Activated naive CD8-positive, alpha-beta T cell treated with anti-CD3 and anti-CD28 coated beads, Interleukin-2, amount 50 U/mL, for 24 hours (primary cell): ENCODE results near the gene MPPED2.
"Not testable (repeated sequence)": the region's sequence is repeated elsewhere in the genome, so short reads cannot be mapped to it uniquely, and the experiment has no call there.

Source experiments
- ATAC-seq: fragments of 150-1000 bp; cut with Tn5 transposase; one replicate; pipeline ENCODE4 v1.10.0; 2021
- DNase-seq: peaks from one replicate; pipeline ENCODE4 v3.0.0; 2021
- H3K27ac Mint-ChIP-seq: one replicate; pipeline ENCODE4 v1.8.0; 2021; ENCODE audit warnings: mild to moderate bottlenecking, mixed read lengths
- H3K27me3 Mint-ChIP-seq: one replicate; pipeline ENCODE4 v1.8.0; 2021; ENCODE audit warnings: mixed read lengths
- H3K36me3 Mint-ChIP-seq: one replicate; pipeline ENCODE4 v1.8.0; 2021; ENCODE audit warnings: low read depth, mixed read lengths
- H3K4me1 Mint-ChIP-seq: one replicate; pipeline ENCODE4 v1.8.0; 2021; ENCODE audit warnings: mixed read lengths
- H3K4me3 Mint-ChIP-seq: one replicate; pipeline ENCODE4 v1.8.0; 2021; ENCODE audit warnings: mild to moderate bottlenecking, moderate library complexity, mixed read lengths
- H3K9me3 Mint-ChIP-seq: one replicate; pipeline ENCODE4 v1.8.0; 2021; ENCODE audit warnings: mixed read lengths

MPPED2 gene

DNA sequence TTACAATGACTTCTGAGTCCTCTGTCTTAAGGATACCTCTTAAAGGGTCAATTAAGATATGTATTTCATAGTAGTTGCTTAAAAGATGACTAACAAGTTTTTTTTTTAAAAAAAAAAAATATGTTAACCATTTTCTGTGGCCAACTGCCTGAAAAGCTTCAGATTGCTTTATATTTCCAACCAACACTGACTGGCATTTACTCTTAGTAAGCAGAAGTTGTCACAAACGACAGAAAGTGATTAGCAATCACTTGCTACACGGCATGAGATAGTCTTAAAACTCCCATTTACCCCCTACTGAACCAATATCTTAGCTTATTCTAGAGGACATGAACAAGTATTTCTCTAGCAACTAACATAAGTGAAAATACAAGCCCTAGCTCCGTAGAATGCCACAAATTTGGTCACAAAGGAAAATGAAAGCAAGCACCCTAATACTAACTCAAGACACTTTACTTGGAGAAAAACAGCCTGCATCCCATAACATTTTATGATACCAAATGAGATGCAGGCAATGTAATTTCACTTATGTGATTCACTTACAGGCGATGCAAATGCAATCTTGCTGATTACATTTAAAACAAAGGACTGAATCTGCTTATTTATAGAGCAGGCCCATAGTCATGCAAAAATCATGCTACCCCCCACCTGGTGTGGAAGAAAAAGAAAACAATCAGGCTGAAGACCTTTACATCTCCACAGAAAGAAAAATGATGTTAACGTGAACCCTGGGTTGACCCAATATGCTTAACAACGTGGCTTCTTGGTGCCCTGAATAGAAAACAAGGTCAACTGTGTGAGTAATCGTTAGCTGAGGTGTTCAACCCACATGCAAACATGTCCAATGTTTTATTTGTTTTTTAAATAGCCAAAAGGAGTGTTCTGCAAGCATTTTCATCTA, 25.7 kb downstream of the MPPED2 start:
- Mint-ChIP-seq H3K27me3 (no peaks in the 10 kb centered on the region), H3K4me1 (peaks cover 4% of the 10 kb centered on the region), H3K9me3 (no peaks in the 10 kb centered on the region), H3K4me3 (no peak overlapping the region), H3K36me3 (no peaks in the 10 kb centered on the region), H3K27ac (no peak overlapping the region)
- ATAC-seq = no peak
- DNase-seq = no peak

DNA sequence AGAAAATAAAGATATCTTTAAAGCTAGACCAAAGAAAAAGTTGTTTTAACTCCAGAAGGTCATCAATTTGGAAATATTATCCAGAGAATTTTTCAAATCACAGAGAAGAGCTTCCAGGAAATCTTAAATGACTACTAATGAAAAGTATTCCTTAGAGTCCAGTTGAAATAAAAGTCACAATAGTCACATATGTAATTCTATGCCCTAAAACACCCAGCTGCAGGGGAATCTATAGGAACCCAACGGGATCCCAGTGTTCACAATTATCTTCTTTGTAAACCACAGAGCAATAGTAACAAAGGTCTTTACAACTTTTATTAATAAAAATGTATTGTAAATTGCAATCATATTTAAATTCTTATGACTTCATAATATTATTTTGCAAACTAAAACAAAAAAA, 27.1 kb downstream of the MPPED2 start:
- H3K9me3 Mint-ChIP-seq = no peaks in the 10 kb centered on the region
- H3K27me3 Mint-ChIP-seq = no peaks in the 10 kb centered on the region
- H3K27ac Mint-ChIP-seq = no peak overlapping the region
- ATAC-seq (no peak), DNase-seq (no peak)
- no peaks in the 10 kb centered on the region for H3K36me3 Mint-ChIP-seq
- H3K4me1 Mint-ChIP-seq = peaks cover 4% of the 10 kb centered on the region
- H3K4me3 Mint-ChIP-seq = no peak overlapping the region

DNA sequence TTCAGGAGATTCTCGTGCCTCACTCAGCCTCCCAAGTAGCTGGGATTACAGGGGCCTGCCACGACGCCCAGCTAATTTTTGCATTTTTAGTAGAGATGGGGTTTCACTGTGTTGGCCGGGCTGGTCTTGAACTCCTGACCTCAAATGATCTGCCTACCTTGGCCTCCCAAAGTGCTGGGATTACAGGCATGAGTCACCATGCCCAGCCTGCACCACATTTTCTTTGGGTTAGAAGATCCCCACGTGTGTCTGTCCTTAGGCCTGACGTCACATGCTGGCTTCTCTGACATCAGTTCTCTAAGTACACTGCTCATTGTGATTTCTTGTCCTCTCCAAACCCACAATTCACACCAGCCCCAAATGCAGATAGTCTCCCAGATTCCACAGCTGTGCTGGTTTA, 31.6 kb downstream of the MPPED2 start:
- DNase-seq, H3K4me1 Mint-ChIP-seq, ATAC-seq, H3K4me3 Mint-ChIP-seq, H3K27ac Mint-ChIP-seq, H3K27me3 Mint-ChIP-seq, H3K36me3 Mint-ChIP-seq, H3K9me3 Mint-ChIP-seq: not testable (repeated sequence)

DNA sequence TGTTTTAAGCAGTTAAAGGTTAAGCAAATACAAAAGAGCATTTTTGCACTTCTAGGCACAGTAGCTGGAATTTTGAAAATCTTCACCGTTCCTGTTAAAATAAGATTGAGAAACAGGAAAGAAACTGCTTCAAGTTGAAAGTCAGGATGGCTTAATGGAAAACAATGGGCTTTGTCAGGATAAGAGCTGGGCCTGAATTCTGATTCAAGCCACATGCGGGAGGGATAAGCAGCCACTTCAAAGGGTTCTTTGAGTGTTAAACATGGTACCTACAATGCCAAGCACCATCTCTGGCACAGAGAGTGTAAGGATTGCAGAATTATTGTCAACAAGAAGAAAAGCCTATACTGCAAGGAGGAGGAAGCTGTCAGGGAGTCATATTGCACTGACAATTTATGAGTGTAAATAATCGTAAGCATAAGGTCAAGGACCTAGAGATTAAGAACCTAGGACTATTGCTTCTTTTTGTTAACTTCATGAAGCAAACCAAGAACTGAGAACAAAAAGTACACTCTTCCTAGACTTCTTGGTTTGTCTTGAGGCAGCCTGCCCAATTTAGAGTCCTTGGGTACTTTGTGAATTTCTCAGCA, 32.5 kb downstream of the MPPED2 start:
- no peaks in the 10 kb centered on the region for H3K36me3 Mint-ChIP-seq
- no peaks in the 10 kb centered on the region for H3K9me3 Mint-ChIP-seq
- no peak for DNase-seq
- peaks cover 2% of the 10 kb centered on the region for H3K27me3 Mint-ChIP-seq
- H3K4me1 Mint-ChIP-seq = no peaks in the 10 kb centered on the region
- H3K4me3 Mint-ChIP-seq = no peak overlapping the region
- H3K27ac Mint-ChIP-seq = no peak overlapping the region
- ATAC-seq = no peak

DNA sequence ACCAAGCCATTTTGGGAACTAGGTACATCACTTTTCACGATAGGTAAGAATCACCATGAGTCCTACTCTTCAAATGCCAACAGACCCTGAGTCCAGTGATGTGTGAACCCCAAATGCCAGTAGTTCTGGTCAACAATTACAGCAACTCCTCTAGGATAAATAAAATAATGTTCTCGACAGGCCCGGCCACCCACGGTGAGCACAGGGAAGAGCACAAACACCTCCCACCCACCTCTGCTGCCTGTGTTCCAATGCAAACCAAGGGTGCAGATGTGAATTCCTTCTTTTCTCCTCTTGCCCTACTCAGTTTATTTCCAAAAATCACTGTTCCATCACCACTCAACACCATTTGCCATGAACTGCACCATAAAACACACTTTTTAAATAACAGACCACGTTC, 33.3 kb downstream of the MPPED2 start:
- Mint-ChIP-seq H3K4me1 (no peaks in the 10 kb centered on the region), H3K4me3 (no peak overlapping the region), H3K9me3 (no peaks in the 10 kb centered on the region), H3K27me3 (peaks cover 2% of the 10 kb centered on the region), H3K36me3 (no peaks in the 10 kb centered on the region), H3K27ac (no peak overlapping the region)
- ATAC-seq = no peak
- DNase-seq = no peak

DNA sequence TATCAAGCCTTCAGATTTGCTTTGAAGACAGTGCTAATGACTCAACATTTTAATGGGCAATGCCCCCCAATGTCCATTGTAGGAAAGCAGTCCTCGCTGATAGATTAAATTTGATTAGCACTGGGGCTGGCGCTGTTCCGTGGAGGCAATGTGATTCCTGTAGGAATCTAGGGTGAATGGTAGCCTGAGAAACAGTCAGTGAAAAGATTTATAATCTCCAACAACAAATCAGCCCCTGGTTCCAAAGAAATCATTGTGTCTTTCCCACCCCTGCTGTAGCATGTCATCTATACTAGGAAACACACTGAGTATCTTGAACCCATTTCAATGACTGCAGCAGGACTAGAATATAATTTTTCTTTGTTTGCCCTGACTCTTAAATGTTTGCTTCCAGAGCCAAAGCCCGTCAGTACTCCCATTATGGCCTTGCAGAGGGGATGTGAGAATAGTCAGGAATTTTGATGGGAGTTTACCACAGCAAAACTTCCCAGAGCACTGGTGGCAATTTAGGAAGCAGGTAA, 36.1 kb downstream of the MPPED2 start:
- no peaks in the 10 kb centered on the region for H3K9me3 Mint-ChIP-seq
- H3K27me3 Mint-ChIP-seq = peaks cover 2% of the 10 kb centered on the region
- H3K36me3 Mint-ChIP-seq = no peaks in the 10 kb centered on the region
- ATAC-seq (no peak), DNase-seq (no peak)
- no peak overlapping the region for H3K4me3 Mint-ChIP-seq
- no peak overlapping the region for H3K27ac Mint-ChIP-seq
- H3K4me1 Mint-ChIP-seq = no peaks in the 10 kb centered on the region

DNA sequence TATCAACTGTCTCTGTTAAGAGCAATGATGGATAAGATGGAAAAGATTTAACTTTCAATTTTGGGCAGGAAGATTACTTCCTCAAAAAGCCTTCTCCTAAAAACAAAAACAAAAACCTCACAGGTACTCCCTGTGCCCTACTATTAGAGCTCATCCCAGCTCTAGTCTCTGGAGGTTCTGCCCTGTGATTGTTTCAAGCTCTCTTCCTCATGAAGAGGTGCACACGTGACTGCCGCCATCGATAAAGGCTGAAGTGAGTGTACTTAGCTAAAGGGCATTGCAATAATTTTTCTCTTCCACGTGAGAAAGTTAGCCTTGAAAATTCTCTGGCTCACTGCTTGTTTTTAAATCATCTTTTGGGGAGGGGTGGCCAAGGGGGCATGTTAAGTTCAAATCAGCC, 36.6 kb downstream of the MPPED2 start:
- H3K27me3 Mint-ChIP-seq = peaks cover 2% of the 10 kb centered on the region
- no peak overlapping the region for H3K4me3 Mint-ChIP-seq
- ATAC-seq = no peak

DNA sequence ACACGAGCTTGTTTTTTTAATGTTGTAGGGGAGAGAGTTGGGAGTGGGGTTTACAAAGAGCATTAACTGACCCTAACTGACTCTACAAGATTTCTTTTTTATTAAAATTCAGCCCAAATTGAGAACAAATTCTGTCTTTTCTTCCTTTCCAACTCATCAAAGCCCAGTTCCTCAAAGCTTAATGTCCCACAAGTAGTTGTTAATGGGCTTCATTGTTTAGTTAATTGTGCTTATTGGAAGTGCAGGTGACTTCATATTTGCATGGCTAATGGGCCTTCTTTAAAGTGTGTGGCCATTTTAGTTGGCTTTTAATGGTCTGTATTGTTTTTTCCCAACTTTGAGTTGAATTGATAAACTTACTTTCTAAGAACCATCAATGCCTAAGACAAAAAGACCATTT, 39.8 kb downstream of the MPPED2 start:
- Mint-ChIP-seq H3K9me3 (no peaks in the 10 kb centered on the region), H3K27ac (no peak overlapping the region), H3K36me3 (no peaks in the 10 kb centered on the region), H3K4me1 (no peaks in the 10 kb centered on the region), H3K27me3 (peaks cover 2% of the 10 kb centered on the region), H3K4me3 (no peak overlapping the region)
- no peak for DNase-seq
- ATAC-seq = no peak

More for the DNA sequence above, 36.6 kb downstream of the MPPED2 start:
- Mint-ChIP-seq H3K4me1 (no peaks in the 10 kb centered on the region), H3K27ac (no peak overlapping the region), H3K36me3 (no peaks in the 10 kb centered on the region), H3K9me3 (no peaks in the 10 kb centered on the region)
- no peak for DNase-seq

DNA sequence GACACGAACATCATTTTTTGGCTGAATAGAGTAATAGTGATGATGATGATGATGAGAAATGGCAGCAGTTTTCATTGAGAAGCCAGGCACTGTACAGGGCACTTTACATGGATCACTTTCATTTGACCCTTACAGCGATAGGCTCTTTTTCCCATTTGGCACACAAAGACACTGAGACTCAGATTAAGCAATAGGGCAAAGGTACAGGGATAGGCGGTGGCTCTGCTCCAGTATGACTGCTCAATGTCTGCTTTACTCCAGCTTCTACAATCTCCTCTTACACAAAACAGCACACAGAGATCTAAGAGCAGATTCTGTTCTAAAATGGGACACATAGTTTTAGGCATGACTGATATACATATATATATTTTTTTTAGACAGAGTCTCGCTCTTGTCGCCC, 40.6 kb downstream of the MPPED2 start:
- no peak overlapping the region for H3K27ac Mint-ChIP-seq
- H3K27me3 Mint-ChIP-seq = peaks cover 2% of the 10 kb centered on the region
- DNase-seq (no peak), ATAC-seq (no peak)
- no peaks in the 10 kb centered on the region for H3K9me3 Mint-ChIP-seq
- no peak overlapping the region for H3K4me3 Mint-ChIP-seq
- H3K4me1 Mint-ChIP-seq = no peaks in the 10 kb centered on the region
- H3K36me3 Mint-ChIP-seq = no peaks in the 10 kb centered on the region

DNA sequence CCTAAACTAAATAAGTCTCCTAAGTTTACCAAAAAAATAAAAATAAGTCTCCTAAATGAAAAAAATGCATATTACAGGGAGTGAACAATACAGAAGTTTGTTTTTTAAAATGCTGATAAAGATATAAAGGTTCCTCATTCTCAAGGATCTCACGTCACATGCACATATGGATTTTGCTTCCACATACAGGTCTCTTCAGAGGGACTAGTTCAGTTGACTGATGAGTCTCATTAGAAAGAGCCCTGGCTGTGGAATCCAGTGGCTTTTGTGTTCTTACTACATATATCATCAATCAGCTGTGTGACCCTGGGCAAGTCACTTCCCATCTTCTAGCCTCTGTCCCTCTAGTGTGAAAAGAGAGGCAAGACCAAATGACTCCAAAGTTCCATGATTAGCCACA, 43.1 kb downstream of the MPPED2 start:
- no peak overlapping the region for H3K4me3 Mint-ChIP-seq
- DNase-seq = no peak
- H3K4me1 Mint-ChIP-seq = no peaks in the 10 kb centered on the region
- H3K27me3 Mint-ChIP-seq = peaks cover 1% of the 10 kb centered on the region
- no peaks in the 10 kb centered on the region for H3K9me3 Mint-ChIP-seq
- H3K36me3 Mint-ChIP-seq = no peaks in the 10 kb centered on the region
- H3K27ac Mint-ChIP-seq = no peak overlapping the region
- no peak for ATAC-seq

DNA sequence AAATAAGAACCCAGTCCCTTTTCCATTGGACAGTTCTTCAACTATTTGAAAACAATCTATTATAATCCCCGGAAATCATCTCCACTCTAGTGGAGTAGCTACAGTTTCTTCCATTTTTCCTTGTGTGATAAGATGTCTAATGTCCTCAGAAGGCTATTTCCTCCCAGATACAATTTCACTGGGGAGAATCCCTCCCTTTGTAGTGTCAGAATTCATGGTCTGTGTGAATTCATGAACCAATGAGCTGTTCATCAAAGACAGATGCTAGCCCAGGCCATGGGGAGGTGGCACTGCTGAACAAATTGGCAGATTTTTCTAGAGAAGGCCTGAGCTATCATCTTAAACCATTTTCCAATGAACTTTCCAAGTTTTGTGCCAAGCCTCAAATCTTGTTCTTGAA, 45.4 kb downstream of the MPPED2 start:
- no peaks in the 10 kb centered on the region for H3K36me3 Mint-ChIP-seq
- H3K9me3 Mint-ChIP-seq = no peaks in the 10 kb centered on the region
- H3K4me1 Mint-ChIP-seq = no peaks in the 10 kb centered on the region
- DNase-seq = no peak
- no peak overlapping the region for H3K27ac Mint-ChIP-seq
- ATAC-seq = no peak
- no peak overlapping the region for H3K4me3 Mint-ChIP-seq
- H3K27me3 Mint-ChIP-seq = peaks cover 1% of the 10 kb centered on the region

DNA sequence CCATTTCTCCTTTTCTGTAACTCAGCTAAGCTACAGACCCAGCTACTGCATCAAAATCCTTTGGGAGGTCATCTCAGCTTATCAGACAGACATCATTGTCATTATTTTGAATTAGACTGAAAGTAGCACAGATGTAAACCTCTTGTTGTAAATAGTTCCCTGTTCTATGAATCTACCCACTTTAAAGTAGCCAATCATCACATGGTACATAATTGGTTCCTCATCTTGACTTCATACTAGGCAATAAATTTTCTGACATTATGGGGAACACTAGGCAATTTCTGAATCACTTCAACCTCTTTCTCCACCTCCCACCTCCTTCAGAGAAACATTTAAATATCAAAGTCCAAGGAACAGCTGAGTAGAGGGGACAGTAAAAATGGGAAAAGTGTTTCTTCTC, 47.9 kb downstream of the MPPED2 start:
- no peak for ATAC-seq
- Mint-ChIP-seq H3K27ac (no peak overlapping the region), H3K27me3 (peaks cover 4% of the 10 kb centered on the region), H3K36me3 (no peaks in the 10 kb centered on the region), H3K4me3 (no peak overlapping the region), H3K4me1 (no peaks in the 10 kb centered on the region), H3K9me3 (no peaks in the 10 kb centered on the region)
- DNase-seq = no peak

DNA sequence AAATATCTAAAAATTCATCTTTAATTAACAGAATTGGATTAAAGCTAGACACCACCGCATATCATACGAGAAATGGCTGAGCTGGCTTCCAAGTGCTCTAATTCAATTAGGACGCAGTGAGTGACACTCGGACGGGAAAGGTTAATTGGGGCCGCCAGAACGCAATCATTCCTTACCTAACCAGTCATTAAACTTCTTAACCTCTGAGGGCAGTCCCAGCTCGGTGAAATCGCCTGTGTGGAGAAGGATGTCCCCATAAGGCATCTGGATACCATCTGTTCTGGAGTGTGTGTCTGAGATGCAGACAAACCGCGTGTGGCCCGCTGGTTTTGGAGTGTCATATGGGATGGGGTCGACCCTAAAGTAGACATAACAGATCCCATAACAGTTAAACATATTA, 50.3 kb downstream of the MPPED2 start:
- H3K27ac Mint-ChIP-seq = no peak overlapping the region
- DNase-seq (no peak), ATAC-seq (no peak)
- H3K9me3 Mint-ChIP-seq = no peaks in the 10 kb centered on the region
- H3K27me3 Mint-ChIP-seq = peaks cover 4% of the 10 kb centered on the region
- no peak overlapping the region for H3K4me3 Mint-ChIP-seq
- H3K36me3 Mint-ChIP-seq = no peaks in the 10 kb centered on the region
- no peaks in the 10 kb centered on the region for H3K4me1 Mint-ChIP-seq

DNA sequence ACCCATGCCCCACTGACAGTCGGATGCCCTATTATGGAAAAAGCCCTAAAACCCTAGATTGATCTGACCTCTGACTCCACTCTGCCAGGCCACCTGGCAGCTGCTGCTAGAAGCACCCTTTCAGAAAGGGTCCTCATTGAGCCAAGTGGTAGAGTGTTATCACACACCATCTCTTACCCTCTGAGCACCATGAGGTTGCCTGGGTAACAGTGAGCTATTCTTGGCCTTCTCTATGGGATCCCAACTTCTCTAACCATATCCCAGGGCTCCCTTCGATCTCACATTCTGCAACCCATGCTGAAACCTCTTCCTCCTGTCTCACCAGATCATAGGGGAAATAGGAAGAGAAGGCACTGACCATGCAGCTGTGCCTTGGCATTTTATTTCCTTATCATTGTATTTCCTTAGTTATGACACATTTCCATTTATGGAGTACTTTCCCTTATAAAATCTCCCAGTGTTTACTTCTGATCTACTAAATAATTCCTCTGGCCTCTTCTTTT, 52.7 kb downstream of the MPPED2 start:
- Mint-ChIP-seq H3K4me3 (no peak overlapping the region), H3K4me1 (no peaks in the 10 kb centered on the region)

DNA sequence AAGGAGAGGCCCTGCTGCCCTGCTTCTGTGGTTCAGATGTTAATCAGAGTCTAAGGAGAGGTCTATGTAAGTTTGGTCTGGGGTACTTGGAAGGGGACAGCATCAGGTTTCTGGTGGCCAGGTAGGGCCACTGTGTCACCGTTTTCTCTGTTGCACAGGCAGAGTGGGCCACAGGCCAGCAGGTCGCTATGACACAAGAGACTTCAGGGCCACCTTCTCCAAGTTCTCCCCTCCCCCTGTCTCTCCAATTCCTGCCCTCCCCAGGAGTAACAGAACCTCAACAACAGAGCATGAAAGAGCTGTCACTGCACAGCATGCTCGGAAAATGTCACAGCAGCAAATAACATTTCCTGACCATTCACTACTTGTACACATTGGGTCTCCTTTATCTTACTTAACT, 58.6 kb downstream of the MPPED2 start:
- Mint-ChIP-seq H3K36me3 (no peaks in the 10 kb centered on the region), H3K4me3 (no peak overlapping the region), H3K27ac (no peak overlapping the region), H3K4me1 (no peaks in the 10 kb centered on the region), H3K27me3 (no peaks in the 10 kb centered on the region), H3K9me3 (no peaks in the 10 kb centered on the region)
- ATAC-seq (no peak), DNase-seq (no peak)

More for the DNA sequence above, 52.7 kb downstream of the MPPED2 start:
- Mint-ChIP-seq H3K27me3 (peaks cover 2% of the 10 kb centered on the region), H3K36me3 (no peaks in the 10 kb centered on the region), H3K9me3 (no peaks in the 10 kb centered on the region), H3K27ac (no peak overlapping the region)
- DNase-seq (no peak), ATAC-seq (no peak)
